HG03039 (cell line): ENCODE data around the gene EIF3L.
"Not testable (repeated sequence)": the region's sequence is repeated elsewhere in the genome, so short reads cannot be mapped to it uniquely, and the experiment has no call there.

Experiments used
- ATAC-seq: cut with Tn5 transposase; IDR thresholded peaks from one replicate; pipeline ENCODE4 v1.9.1; 2021; ENCODE audit warnings: mild to moderate bottlenecking, moderate library complexity; ENCODE audit not compliant: unreplicated experiment

Gene EIF3L

DNA sequence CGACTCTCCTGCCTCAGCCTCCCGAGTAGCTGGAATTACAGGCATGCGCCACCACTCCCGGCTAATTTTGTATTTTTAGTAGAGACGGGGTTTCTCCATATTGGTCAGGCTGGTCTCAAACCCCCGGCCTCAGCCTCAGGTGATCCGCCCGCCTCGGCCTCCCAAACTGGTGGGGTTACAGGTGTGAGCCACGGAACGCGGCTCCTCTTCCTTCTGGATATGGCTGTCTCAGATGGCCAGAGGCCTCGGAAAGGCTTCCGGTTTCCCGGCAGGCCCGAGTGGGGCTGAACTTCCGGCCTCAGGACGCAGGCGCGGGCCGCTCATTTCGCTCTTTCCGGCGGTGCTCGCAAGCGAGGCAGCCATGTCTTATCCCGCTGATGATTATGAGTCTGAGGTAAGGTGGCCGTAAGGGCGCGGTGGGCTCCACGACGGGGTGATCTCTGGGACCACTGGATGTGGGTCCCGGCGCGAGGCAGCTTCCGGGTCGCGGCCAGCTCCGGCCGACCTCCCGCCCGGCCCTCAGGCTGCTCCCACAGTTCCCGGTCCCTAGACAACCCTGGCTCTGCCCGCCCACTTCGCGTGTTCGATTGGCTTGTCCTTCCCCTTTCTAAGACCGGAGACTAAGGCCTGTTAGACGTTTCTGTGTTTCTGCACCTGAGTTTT, at the start of gene EIF3L:
TSS of gene EIF3L (plus strand) at position 331 of the 663 bp plus-strand sequence. CDS start at position 362, 31 bp downstream.
- ATAC-seq: peak; percentile 66

DNA sequence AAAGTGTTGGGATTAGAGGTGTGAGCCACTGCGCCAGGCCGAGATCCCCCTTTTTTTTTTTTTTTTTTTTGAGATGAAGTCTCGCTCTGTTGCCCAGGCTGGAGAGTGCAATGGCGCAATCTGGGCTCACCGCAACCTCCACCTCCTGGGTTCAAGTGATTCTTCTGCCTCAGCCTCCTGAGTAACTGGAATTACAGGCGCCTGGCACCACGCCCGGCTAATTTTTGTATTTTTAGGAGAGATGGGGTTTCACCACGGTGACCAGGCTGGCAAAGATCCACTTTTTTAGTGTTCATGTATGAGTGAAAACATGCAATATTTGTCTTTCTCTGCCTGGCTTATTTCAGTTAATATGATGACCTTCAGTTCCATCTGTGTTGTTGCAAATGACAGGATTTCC, 49.2 kb upstream of the EIF3L start:
- ATAC-seq: not testable (repeated sequence)

DNA sequence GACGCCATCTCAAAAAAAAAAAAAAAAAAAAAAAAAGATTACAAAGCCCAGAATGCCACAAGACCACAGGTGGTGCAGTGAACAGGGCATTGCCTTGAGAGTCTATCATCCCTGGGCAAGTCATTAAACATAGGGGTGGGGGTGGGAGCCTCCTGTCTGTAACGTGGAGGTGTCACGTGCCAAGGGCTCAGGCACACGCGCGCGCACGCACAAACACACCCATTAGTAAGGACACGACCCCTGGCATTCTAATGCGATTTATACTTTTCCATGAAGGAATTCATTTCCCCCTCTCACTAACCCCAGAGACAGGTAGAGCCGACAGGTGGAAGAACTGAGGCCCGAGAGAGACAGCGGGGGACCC, 47.3 kb upstream of the EIF3L start:
- no peak for ATAC-seq

DNA sequence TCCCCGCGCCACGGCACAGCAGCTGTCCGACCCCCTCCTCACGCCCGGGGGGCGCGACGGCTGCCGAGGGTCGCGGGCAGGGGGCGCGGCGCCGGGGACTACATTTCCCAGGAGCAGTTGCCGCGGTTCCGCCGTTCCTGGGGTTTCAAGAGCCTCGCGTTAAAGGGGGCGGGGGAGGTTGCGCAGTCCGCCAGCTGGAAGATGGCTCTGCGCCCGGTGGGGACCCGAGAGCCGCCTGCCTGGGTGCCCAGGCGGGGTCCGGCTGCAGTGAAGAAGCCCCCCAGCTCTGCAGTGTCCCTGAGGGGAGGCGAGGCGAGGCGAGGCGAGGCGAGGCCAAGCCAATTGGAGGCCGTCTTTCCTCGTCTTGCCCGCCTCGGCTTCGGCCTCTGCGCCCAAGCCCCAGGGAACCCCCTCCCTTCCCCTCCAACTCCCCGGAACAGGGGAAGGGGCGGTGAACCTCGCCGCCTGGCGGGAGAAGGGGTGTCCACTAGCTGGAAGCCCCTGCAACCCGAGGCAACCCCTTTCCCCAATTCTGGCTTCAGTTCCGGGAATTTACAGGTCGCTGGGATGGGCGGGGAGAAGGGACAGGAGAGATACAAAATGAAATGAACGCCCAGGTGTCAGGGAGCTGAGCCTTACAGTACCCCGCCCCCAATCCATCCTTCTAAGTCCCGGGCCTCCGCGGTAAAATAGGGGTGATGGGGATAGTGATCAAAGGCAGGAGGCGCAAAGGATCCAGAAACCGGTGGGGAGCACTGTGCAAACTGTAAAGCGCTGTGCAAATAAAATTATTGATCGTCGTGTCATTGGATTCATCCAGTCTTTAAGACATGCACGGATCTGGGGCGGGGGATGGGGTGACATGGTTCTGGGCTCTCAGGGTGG, 46.7 kb upstream of the EIF3L start:
- no peak for ATAC-seq

DNA sequence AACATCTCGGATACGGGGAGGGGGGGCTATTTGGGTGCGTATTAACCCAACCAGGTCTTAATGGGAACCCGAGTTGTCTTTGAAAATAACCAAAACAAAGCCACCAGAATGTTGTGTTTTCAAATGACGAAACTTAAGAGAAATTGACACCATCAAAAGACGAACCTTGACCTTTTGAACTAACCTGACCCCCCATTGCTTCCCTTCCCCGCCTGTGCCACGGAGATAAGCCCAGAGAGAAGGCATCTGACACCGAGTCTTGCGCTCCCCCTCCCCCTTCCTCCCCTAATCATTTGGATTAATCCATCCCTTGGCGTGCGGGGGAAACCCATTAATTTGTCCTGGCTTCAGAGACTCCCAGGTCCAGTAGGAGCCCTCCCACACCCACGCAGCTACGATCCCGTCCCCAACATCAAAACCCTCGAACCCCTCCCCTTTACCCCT, 46.0 kb upstream of the EIF3L start:
- no peak for ATAC-seq

DNA sequence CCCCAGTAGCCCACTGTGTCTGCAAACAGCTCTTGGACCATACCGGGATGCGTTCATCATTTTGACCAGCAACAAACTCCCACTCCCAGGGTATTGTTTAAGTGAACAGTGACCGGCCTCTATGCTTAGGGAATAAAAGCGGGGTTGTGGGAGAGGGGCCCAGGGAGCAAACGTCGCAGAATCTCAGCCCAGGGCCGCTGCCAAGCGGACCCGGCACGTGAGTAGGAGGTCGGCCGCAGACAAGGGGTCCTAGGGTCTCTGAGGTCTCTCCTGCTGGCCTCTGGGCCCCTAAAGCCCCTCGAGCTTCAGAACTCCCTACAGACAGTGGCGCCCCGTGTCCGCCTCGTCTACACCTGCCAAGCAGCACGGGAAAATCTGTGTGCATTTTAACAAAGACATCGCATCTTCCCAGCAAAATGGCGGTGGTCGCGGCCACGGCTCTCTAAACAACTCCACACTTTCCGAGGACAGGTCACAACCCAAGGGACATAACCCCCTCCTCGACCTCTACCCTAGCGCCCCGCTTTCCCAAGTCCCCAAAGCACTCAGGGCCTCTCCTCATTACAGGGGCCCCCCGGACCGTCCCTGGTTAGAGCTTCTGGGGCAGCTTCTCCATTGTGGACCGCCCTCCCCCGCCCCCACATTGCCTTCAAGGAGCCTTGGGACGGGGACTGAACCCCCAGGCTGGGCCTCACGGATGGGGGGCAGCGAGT, 45.4 kb upstream of the EIF3L start:
- no peak for ATAC-seq

DNA sequence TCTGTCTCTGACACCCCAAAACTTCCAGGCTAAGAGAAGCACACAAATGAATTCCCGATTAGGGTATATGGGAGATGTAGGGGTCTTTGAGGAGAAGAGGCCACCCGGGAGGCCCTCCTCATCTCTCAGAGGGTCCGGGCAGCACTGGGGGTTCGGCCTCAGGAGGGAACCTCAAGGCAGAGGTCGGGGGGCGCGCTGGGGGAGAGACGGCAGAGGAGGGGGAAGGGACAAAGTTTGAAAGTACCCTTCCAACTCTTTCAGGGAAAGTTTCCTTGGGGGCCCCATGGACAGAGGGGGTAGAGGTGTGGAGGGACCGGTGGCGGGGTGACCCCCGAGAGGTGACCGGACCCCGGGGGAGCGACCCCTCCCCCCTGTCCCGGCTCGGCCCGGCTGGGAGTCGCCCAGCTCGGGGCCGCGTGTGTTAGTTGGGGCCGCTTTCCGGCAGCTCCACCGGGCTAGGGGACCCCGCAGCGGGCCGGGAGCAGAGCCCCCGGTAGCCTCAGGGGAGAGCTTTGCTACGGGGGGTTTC, 44.8 kb upstream of the EIF3L start:
- ATAC-seq: no peak

DNA sequence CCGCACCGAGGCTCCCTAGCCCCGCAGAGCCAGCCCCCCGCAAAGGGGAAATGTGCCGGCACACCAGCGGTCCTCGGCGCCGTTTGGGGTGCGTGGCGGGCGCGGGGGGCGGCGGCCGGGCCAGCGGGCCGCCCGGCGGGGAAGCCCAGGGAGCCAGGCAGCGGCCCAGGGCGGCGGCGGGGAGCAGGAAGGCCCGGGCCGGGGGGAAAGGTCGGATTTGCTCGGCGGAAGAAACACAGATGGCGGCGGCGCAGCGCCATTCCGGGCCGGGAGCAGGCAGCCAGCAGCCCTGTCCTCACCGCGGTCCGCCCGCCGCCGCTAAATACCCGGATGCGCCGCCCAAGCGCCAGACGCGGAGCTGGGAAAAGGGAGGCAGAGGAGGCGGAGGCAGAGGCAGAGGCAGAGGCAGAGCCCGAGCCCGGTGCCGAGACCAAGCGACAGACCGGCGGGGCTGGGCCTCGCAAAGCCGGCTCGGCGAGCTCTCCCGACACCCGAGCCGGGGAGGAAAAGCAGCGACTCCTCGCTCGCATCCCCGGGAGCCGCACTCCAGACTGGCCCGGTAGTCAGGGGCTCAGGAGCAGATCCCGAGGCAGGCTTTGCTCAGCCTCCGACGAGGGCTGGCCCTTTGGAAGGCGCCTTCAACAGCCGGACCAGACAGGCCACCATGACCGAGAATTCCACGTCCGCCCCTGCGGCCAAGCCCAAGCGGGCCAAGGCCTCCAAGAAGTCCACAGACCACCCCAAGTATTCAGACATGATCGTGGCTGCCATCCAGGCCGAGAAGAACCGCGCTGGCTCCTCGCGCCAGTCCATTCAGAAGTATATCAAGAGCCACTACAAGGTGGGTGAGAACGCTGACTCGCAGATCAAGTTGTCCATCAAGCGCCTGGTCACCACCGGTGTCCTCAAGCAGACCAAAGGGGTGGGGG, 44.1 kb upstream of the EIF3L start:
- ATAC-seq: no peak

DNA sequence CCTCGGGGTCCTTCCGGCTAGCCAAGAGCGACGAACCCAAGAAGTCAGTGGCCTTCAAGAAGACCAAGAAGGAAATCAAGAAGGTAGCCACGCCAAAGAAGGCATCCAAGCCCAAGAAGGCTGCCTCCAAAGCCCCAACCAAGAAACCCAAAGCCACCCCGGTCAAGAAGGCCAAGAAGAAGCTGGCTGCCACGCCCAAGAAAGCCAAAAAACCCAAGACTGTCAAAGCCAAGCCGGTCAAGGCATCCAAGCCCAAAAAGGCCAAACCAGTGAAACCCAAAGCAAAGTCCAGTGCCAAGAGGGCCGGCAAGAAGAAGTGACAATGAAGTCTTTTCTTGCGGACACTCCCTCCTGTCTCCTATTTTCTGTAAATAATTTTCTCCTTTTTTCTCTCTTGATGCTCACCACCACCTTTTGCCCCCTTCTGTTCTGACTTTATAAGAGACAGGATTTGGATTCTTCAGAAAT, 43.4 kb upstream of the EIF3L start:
- ATAC-seq: no peak

DNA sequence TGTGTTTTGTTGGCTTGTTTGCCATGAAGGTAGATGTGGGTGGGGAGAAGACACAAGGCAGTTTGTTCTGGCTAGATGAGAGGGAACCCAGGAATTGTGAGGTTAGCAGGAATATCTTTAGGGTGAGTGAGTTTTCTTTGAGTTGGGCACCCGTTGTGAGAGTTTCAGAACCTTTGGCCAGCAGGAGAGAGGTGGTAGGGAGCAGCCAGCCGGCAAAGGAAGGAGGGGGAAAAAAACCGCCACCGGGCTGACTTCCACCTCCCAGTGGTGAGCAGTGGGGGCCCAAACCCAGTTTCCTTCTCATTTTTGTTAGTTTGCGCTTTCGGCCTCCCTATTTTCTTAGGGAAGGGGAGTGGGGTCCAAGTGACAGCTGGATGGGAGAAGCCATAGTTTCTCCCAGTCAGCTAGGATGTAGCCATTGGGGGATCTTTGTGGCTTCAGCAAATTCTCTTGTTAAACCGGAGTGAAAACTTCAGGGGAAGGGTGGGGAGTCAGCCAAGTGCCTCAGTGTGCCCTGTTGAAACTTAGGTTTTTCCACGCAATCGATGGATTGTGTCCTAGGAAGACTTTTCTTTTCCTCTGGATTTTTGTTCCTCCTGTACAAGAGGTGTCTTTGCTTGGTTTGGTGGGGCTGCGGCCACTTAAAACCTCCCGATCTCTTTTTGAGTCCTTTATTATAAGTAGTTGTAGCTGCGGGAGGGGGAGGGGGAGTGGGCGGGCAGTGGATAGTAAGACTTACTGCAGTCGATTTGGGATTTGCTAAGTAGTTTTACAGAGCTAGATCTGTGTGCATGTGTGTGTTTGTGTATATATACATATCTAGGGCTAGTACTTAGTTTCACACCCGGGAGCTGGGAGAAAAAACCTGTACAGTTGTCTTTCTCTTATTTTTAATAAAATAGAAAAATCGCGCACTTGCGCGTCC, 42.5 kb upstream of the EIF3L start:
- no peak for ATAC-seq

DNA sequence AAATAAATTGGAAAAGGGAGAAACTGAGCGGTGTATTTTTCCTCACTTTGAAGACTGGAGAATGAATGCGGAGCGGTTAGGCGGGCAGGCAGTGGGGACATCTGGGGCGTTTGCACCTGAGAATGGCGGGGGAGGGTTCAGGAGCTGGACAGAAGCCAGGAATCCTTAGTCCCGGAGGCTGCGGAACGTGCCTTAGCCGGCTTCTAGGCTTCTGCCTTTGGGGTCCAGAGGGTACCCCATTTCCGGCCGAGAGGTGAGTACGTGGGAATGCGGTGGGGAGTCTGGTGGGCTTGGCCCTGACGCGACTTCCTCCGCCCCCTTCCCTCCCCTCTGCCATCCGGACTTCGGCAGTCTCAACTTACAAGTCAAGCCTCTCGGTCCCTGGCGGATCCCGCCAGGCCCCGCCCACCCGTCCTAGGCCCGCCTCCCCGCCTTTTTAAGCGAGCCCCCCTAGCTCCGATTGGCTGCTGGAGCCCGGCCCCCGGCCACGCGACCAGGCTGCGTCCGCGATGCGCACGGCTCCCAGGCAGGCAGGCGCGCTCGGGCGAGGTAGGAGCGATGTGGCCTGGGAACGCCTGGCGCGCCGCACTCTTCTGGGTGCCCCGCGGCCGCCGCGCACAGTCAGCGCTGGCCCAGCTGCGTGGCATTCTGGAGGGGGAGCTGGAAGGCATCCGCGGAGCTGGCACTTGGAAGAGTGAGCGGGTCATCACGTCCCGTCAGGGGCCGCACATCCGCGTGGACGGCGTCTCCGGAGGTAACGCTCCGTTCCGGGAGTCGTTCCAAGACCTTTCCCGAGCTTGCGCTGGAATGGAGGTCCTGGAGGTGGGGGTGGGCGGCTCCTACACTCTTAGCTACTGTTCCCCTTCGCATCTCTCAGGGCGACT, 41.6 kb upstream of the EIF3L start, which contains the start of gene GCAT:
TSS of gene GCAT (plus strand) at position 525 of the 884 bp plus-strand sequence. CDS start at position 559, 34 bp downstream.
- peak; percentile 77 for ATAC-seq

DNA sequence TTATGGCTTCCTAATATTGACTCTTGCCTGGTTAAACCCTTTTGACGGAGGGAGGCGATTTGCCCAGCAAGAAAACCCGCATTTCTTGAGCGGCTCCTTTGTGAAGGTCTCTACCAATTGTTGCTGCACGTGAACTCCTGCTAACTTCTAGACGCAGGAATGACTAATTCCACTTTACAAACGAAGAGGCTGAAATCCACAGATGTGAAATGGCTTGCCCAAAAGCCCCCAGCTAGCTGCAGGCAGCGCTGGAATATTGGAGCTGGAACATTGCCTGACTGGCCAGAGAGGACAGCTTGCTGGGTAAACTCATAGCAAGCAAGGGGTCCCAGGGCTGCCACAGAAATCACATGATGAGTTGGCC, 40.9 kb upstream of the EIF3L start:
- ATAC-seq: no peak

DNA sequence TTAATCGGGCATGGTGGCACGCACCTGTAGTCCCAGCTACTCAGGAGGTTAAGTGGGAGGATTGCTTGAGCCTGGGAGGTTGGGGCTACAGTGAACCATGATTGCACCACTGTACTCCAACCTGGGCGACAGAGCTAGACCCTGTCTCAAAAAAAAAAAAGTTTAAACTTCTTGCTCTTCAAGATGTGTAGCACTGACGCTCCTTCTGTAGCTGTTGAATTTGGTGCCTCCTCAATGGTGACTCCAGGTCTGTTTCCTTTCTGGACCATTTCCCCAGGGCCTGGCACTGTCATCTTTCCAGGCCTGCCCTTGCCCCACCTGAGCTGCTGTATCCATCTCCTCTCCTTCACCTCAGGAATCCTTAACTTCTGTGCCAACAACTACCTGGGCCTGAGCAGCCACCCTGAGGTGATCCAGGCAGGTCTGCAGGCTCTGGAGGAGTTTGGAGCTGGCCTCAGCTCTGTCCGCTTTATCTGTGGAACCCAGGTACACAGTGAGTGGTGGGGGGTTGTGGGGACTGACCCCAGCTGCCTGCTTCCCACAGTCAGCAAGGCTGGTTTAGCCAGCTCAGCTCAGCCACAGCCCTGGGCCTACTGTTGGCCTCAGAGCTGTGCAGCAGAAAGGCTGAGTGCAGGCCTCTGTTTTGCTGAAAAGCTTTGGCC, 39.4 kb upstream of the EIF3L start:
- ATAC-seq: no peak

DNA sequence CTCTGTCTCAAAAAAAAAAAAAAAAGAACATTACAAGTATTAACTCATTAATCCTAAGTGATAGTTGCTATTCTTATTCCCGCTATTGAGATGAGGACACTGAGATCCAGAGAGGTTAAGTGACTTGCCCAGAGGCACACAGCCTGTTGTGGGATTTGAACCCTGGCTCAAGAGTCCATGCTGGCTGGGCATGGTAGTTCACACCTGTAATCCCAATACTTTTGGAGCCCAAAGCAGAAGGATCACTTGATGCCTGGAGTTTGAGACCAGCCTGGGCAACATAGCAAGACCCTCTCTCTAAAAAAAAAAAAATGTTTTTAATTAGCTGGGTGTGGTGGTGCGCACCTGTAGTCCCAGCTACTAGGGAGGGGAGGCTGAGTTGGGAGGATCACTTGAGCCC, 37.4 kb upstream of the EIF3L start:
- ATAC-seq: no peak

DNA sequence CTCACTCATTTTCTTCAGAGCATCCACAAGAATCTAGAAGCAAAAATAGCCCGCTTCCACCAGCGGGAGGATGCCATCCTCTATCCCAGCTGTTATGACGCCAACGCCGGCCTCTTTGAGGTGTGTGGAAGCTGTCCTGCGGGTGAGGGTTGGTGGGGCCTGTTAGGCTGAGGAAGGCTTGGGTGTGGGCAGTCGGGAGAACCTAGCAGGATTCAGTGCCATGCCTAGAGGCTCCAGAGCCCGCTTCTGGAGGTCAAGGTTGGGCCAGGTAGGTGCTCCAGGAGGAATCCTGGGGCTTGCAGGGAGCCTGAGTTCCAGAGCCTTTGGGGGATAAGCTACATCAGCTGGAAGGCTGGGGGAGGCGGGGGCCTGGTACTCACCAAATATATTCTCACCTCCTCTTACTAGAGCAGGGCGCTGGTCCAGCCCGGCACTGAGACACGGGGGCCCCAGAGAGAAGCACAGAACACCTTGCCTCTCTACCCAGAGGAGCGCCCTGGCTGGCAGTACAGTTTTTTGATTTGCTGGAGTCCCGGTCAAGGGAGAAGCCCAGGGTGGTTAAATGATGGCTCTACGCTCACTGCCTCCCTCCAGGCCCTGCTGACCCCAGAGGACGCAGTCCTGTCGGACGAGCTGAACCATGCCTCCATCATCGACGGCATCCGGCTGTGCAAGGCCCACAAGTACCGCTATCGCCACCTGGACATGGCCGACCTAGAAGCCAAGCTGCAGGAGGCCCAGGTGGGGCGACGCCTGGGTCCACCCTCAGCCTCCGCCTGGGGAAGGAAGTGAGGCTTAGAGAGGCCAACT, 36.1 kb upstream of the EIF3L start:
- ATAC-seq: no peak

DNA sequence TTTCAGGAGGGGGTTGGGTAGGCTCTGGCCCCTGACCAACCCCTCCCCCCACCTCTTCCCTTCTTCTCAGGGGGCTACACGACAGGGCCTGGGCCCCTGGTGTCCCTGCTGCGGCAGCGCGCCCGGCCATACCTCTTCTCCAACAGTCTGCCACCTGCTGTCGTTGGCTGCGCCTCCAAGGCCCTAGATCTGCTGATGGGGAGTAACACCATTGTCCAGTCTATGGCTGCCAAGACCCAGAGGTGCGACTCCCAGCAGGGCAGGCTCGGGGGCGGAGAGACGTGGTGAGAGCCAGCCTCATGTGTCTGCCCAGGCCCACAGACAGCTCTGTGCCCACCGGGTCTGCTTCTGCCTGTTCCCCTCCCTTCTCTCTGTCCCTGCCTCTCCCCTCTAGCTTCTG, 33.6 kb upstream of the EIF3L start:
- no peak for ATAC-seq
